Transverse colon (tissue), 4 donors: ENCODE data around the gene IRX1. TPM values are rescaled to one million over a fixed set of nuclear protein-coding genes. Genes with fewer than 3 reads are reported as not detected.

Experiments used
- DNase-seq: peaks from one replicate; pipeline ENCODE4 v3.0.0-alpha.2; 2019
- H3K27ac ChIP-seq, 4 donors: fragments of 200-600 bp; sonication (generic); 2 replicates each; pipeline ENCODE4 v1.5.1; 2016 to 2018; ENCODE audit warnings: inconsistent platforms in 4 of 4
- H3K27me3 ChIP-seq: fragments of 200-600 bp; sonication (generic); 2 replicates; pipeline ENCODE4 v1.5.1; 2017; ENCODE audit warnings: inconsistent platforms
- H3K36me3 ChIP-seq, 4 donors: fragments of 200-600 bp; sonication (generic); 2 replicates each; pipeline ENCODE4 v1.5.1; 2017 to 2019; ENCODE audit warnings: inconsistent platforms in 4 of 4
- H3K4me1 ChIP-seq, 4 donors: fragments of 200-600 bp; sonication (generic); 2 replicates each; pipeline ENCODE4 v1.5.1; 2017 to 2020; ENCODE audit warnings: inconsistent platforms in 4 of 4
- H3K4me3 ChIP-seq, 4 donors: fragments of 200-600 bp; sonication (generic); 1 replicate in 1 of 4; 2 replicates in 3 of 4; pipeline versions ENCODE4 v1.5.1 to v1.6.1; 2017 to 2019; ENCODE audit warnings: inconsistent platforms in 4 of 4
- H3K9me3 ChIP-seq, 2 donors: fragments of 200-600 bp; sonication (generic); 2 replicates each; pipeline ENCODE4 v1.5.1; 2017 to 2019; ENCODE audit warnings: inconsistent platforms in 2 of 2
- CTCF ChIP-seq, 5 experiments: fragments of 200-600 bp in 3 of 5; fragments of 450-650 bp in 2 of 5; sonication (generic) in 3 of 5; IDR thresholded peaks; 1 replicate in 2 of 5; 2 replicates in 3 of 5; pipeline ENCODE4 v1.5.1; 2016 to 2017; ENCODE audit warnings: antibody characterized with exemption in 5 of 5, inconsistent platforms in 3 of 5, mild to moderate bottlenecking in 2 of 5, moderate library complexity in 1 of 5
- EP300 ChIP-seq: sonication (generic); formaldehyde crosslinking; IDR thresholded peaks from one replicate; pipeline ENCODE4 v1.6.1; 2017; ENCODE audit warnings: antibody characterized with exemption, low read depth
- POLR2A ChIP-seq: fragments of 450-650 bp; IDR thresholded peaks from one replicate; pipeline ENCODE4 v1.6.1; 2016; ENCODE audit warnings: antibody characterized with exemption, mild to moderate bottlenecking, moderate library complexity
- POLR2AphosphoS5 ChIP-seq, 3 donors: sonication (generic); formaldehyde crosslinking; IDR thresholded peaks; one replicate each; pipeline ENCODE4 v1.6.1; 2016; ENCODE audit warnings: antibody characterized with exemption in 3 of 3
- WGBS, 2 donors: methylation state at CpG; one replicate each; pipeline ENCODE4 v1.1.5; 2018; ENCODE audit warnings: low coverage in 1 of 2; 5-methylcytosine and 5-hydroxymethylcytosine counted together
- in situ Hi-C, 4 donors: fragments of 200-750 bp; cut with MboI; loops; one replicate each; pipeline versions ENCODE4 v1.15.0 to v1.15.1; 2017; ENCODE audit warnings: low sequenced_read_pairs in 3 of 4, low pct_ligation_motif_present in 1 of 4, low pct_unique_long_range_greater_than_20kb in 1 of 4
- intact Hi-C: fragments of 100-400 bp; cut with DNase I; formaldehyde crosslinking; loops from one replicate; pipeline ENCODE4 v1.15.1; 2023; ENCODE audit warnings: low total_unique reads
- total RNA-seq, 4 donors: library from RNA; depleted of rRNA; stranded (reverse); fragments of >200 nt; gene quantifications; one replicate each; pipeline ENCODE4 v1.1.0, GENCODE V29; 2016

Gene IRX1
- total RNA-seq, 4 donors from 2014 or later, result not detected

GRCh38 chr5:3622961-3623360 is 27.3 kb downstream of the IRX1 start:
- Histone ChIP-seq H3K9me3 (no peaks in the 10 kb centered on the region), H3K4me1 (no peaks in the 10 kb centered on the region), H3K4me3 (no peak overlapping the region), H3K36me3 (no peaks in the 10 kb centered on the region), H3K27ac (no peak overlapping the region), H3K27me3 (no peaks in the 10 kb centered on the region)
- in situ Hi-C loops (no loop called here), intact Hi-C loops (no loop called here)
- no peak for DNase-seq
- TF ChIP-seq CTCF (IDR thresholded peaks at IDR 0.05) (no peak), POLR2A (no peak), EP300 (no peak), POLR2AphosphoS5 (IDR thresholded peaks at IDR 0.05) (no peak)
- 54 to 65% methylated on average over 4 to 9 of the region's 9 CpGs for WGBS, 2 donors

GRCh38 chr5:3625626-3626025 is 30.0 kb downstream of the IRX1 start:
- DNase-seq, result no peak
- TF ChIP-seq EP300 (no peak), CTCF (IDR thresholded peaks at IDR 0.05) (no peak), POLR2A (no peak), POLR2AphosphoS5 (IDR thresholded peaks at IDR 0.05) (no peak)
- Histone ChIP-seq H3K27me3 (no peaks in the 10 kb centered on the region), H3K36me3 (no peaks in the 10 kb centered on the region), H3K27ac (no peak overlapping the region), H3K9me3 (no peaks in the 10 kb centered on the region), H3K4me1 (no peaks in the 10 kb centered on the region), H3K4me3 (no peak overlapping the region)
- WGBS, 2 donors, result 78 to 81% methylated on average over 4 of the region's 4 CpGs
- in situ Hi-C loops, result no loop called here
- intact Hi-C loops, result no loop called here

- no peaks in the 10 kb centered on the region for H3K4me1 ChIP-seq
- no peak overlapping the region for H3K4me3 ChIP-seq
- no peak for DNase-seq
- intact Hi-C loops (no loop called here), in situ Hi-C loops (no loop called here)
- H3K27me3 ChIP-seq, result no peaks in the 10 kb centered on the region
- TF ChIP-seq EP300 (no peak), POLR2A (no peak), POLR2AphosphoS5 (IDR thresholded peaks at IDR 0.05) (no peak), CTCF (IDR thresholded peaks at IDR 0.05) (no peak)
- H3K36me3 ChIP-seq, result no peaks in the 10 kb centered on the region
- H3K27ac ChIP-seq, result no peak overlapping the region
- no peaks in the 10 kb centered on the region for H3K9me3 ChIP-seq
- WGBS, 2 donors, result 93% methylated on average over 7 of the region's 7 CpGs; no CpG with 5 or more reads in 1 of the 2 donors
Observed at GRCh38 chr5:3634061-3634460, 38.4 kb downstream of the IRX1 start.

GRCh38 chr5:3639175-3639574 is 43.5 kb downstream of the IRX1 start:
- no peak for DNase-seq
- no peaks in the 10 kb centered on the region for H3K36me3 ChIP-seq
- in situ Hi-C loops (no loop called here), intact Hi-C loops (no loop called here)
- H3K4me3 ChIP-seq, result no peak overlapping the region
- no peak overlapping the region for H3K27ac ChIP-seq
- no peaks in the 10 kb centered on the region for H3K9me3 ChIP-seq
- 33 to 69% methylated on average over 2 to 7 of the region's 8 CpGs for WGBS, 2 donors
- TF ChIP-seq POLR2A (no peak), EP300 (no peak), POLR2AphosphoS5 (IDR thresholded peaks at IDR 0.05) (no peak), CTCF (IDR thresholded peaks at IDR 0.05) (no peak)
- H3K4me1 ChIP-seq, result no peaks in the 10 kb centered on the region
- no peaks in the 10 kb centered on the region for H3K27me3 ChIP-seq
